IPS-20b (cell line): ENCODE data around the gene CNN1.

Experiments
- H3K27ac ChIP-seq: one replicate; pipeline ENCODE4 v1.5.1; 2013; ENCODE audit warnings: low read length
- H3K27me3 ChIP-seq: 2 replicates; pipeline ENCODE4 v1.6.1; 2013; ENCODE audit warnings: mild to moderate bottlenecking, low read length, inconsistent platforms; ENCODE audit not compliant: insufficient read depth
- H3K36me3 ChIP-seq: 2 replicates; pipeline ENCODE4 v1.6.1; 2013; ENCODE audit warnings: low read depth, mild to moderate bottlenecking, inconsistent platforms, low read length, moderate library complexity; ENCODE audit not compliant: insufficient read depth
- H3K4me1 ChIP-seq: 2 replicates; pipeline ENCODE4 v1.6.1; 2013; ENCODE audit warnings: mild to moderate bottlenecking, control low read depth, inconsistent platforms, low read length, moderate library complexity; ENCODE audit not compliant: insufficient read depth
- H3K4me3 ChIP-seq: 2 replicates; pipeline ENCODE4 v1.5.1; 2013; ENCODE audit warnings: mild to moderate bottlenecking, low read length, inconsistent platforms
- H3K9ac ChIP-seq: 2 replicates; pipeline ENCODE4 v1.6.1; 2013; ENCODE audit warnings: low read depth, mild to moderate bottlenecking, inconsistent platforms, low read length, moderate library complexity
- H3K9me3 ChIP-seq: 2 replicates; pipeline ENCODE4 v1.6.1; 2013; ENCODE audit warnings: mild to moderate bottlenecking, low read depth, low read length, inconsistent platforms; ENCODE audit not compliant: insufficient read depth

CNN1 gene

GRCh38 chr19:11505504-11506100, 33.0 kb upstream of the CNN1 start, which contains the start of gene ZNF653:
Gene ZNF653 (minus strand): TSS chr19:11505839. CDS start chr19:11505786, 53 bp downstream.
- no peaks in the 10 kb centered on the region for H3K36me3 ChIP-seq
- H3K27me3 ChIP-seq, result no peaks in the 10 kb centered on the region
- H3K9me3 ChIP-seq, result no peaks in the 10 kb centered on the region
- peak within 1 kb of the TSS; percentile 33 for H3K27ac ChIP-seq
- H3K9ac ChIP-seq, result peak within 1 kb of the TSS; percentile 90; the same call in 1 of the 2 replicates
- H3K4me3 ChIP-seq, result peak within 1 kb of the TSS; percentile 84
- no peaks in the 10 kb centered on the region; the same call in 1 of the 2 replicates for H3K4me1 ChIP-seq

- H3K4me3 ChIP-seq, result peak overlapping the region; percentile 84
Observed at GRCh38 chr19:11506101-11506555, 32.5 kb upstream of the CNN1 start.

GRCh38 chr19:11506967-11507366, 31.7 kb upstream of the CNN1 start:
- Histone ChIP-seq H3K36me3 (peaks cover 7% of the 10 kb centered on the region; the same call in 1 of the 2 replicates), H3K9ac (no peak overlapping the region), H3K27ac (no peak overlapping the region), H3K4me3 (no peak overlapping the region), H3K9me3 (no peaks in the 10 kb centered on the region), H3K4me1 (no peaks in the 10 kb centered on the region; the same call in 1 of the 2 replicates), H3K27me3 (no peaks in the 10 kb centered on the region)

More at GRCh38 chr19:11506101-11506555, 32.5 kb upstream of the CNN1 start:
- Histone ChIP-seq H3K27ac (no peak overlapping the region), H3K27me3 (no peaks in the 10 kb centered on the region), H3K36me3 (peaks cover 3% of the 10 kb centered on the region; the same call in 1 of the 2 replicates), H3K4me1 (no peaks in the 10 kb centered on the region; the same call in 1 of the 2 replicates), H3K9ac (peak overlapping the region; percentile 90; the same call in 1 of the 2 replicates), H3K9me3 (no peaks in the 10 kb centered on the region)

GRCh38 chr19:11507370-11508078, 31.1 kb upstream of the CNN1 start:
- Histone ChIP-seq H3K4me3 (no peak overlapping the region), H3K9ac (no peak overlapping the region), H3K36me3 (peaks cover 7% of the 10 kb centered on the region; the same call in 1 of the 2 replicates), H3K27ac (no peak overlapping the region), H3K4me1 (no peaks in the 10 kb centered on the region; the same call in 1 of the 2 replicates), H3K27me3 (no peaks in the 10 kb centered on the region), H3K9me3 (no peaks in the 10 kb centered on the region)

- H3K27ac ChIP-seq, result no peak overlapping the region
- H3K4me1 ChIP-seq, result no peaks in the 10 kb centered on the region
- no peaks in the 10 kb centered on the region for H3K9me3 ChIP-seq
- no peaks in the 10 kb centered on the region for H3K27me3 ChIP-seq
- H3K9ac ChIP-seq, result no peak overlapping the region
- H3K36me3 ChIP-seq, result peaks cover 15% of the 10 kb centered on the region; the same call in 1 of the 2 replicates
- H3K4me3 ChIP-seq, result no peak overlapping the region
Observed at GRCh38 chr19:11510444-11510843, 28.2 kb upstream of the CNN1 start.

GRCh38 chr19:11513946-11514345, 24.7 kb upstream of the CNN1 start:
- H3K9me3 ChIP-seq, result no peaks in the 10 kb centered on the region
- no peak overlapping the region for H3K4me3 ChIP-seq
- no peaks in the 10 kb centered on the region for H3K27me3 ChIP-seq
- peaks cover 24% of the 10 kb centered on the region; the same call in 1 of the 2 replicates for H3K36me3 ChIP-seq
- no peaks in the 10 kb centered on the region for H3K4me1 ChIP-seq
- no peak overlapping the region for H3K9ac ChIP-seq
- H3K27ac ChIP-seq, result no peak overlapping the region

- H3K27me3 ChIP-seq, result no peaks in the 10 kb centered on the region
- H3K9ac ChIP-seq, result no peak overlapping the region
- no peak overlapping the region for H3K27ac ChIP-seq
- no peaks in the 10 kb centered on the region for H3K9me3 ChIP-seq
- H3K4me3 ChIP-seq, result no peak overlapping the region
- H3K36me3 ChIP-seq, result peaks cover 9% of the 10 kb centered on the region; the same call in 1 of the 2 replicates
- H3K4me1 ChIP-seq, result no peaks in the 10 kb centered on the region
Observed at GRCh38 chr19:11519138-11519537, 19.5 kb upstream of the CNN1 start.

GRCh38 chr19:11528551-11529341, 9.9 kb upstream of the CNN1 start, which contains the start of gene ECSIT:
Gene ECSIT (minus strand): TSS chr19:11529134. CDS start chr19:11519170, 9,964 bp downstream.
- no peaks in the 10 kb centered on the region for H3K9me3 ChIP-seq
- H3K36me3 ChIP-seq, result no peaks in the 10 kb centered on the region
- peak within 1 kb of the TSS; percentile 84 for H3K9ac ChIP-seq
- H3K27ac ChIP-seq, result no peak within 1 kb of the TSS
- no peaks in the 10 kb centered on the region for H3K4me1 ChIP-seq
- no peaks in the 10 kb centered on the region for H3K27me3 ChIP-seq
- H3K4me3 ChIP-seq, result peak within 1 kb of the TSS; percentile 90

GRCh38 chr19:11530432-11530831, 8.2 kb upstream of the CNN1 start:
- Histone ChIP-seq H3K27me3 (peaks cover 12% of the 10 kb centered on the region), H3K27ac (no peak overlapping the region), H3K9ac (no peak overlapping the region), H3K36me3 (no peaks in the 10 kb centered on the region), H3K4me1 (no peaks in the 10 kb centered on the region), H3K4me3 (no peak overlapping the region), H3K9me3 (no peaks in the 10 kb centered on the region)

GRCh38 chr19:11534538-11534937, 4.1 kb upstream of the CNN1 start:
- H3K27me3 ChIP-seq, result peaks cover 12% of the 10 kb centered on the region
- no peak overlapping the region for H3K4me3 ChIP-seq
- no peaks in the 10 kb centered on the region for H3K9me3 ChIP-seq
- H3K36me3 ChIP-seq, result no peaks in the 10 kb centered on the region
- H3K4me1 ChIP-seq, result peaks cover 12% of the 10 kb centered on the region
- H3K27ac ChIP-seq, result no peak overlapping the region
- H3K9ac ChIP-seq, result no peak overlapping the region

- H3K9ac ChIP-seq, result no peak overlapping the region
- no peaks in the 10 kb centered on the region for H3K9me3 ChIP-seq
- H3K36me3 ChIP-seq, result no peaks in the 10 kb centered on the region
- no peak overlapping the region for H3K27ac ChIP-seq
- peaks cover 12% of the 10 kb centered on the region for H3K27me3 ChIP-seq
- H3K4me3 ChIP-seq, result no peak overlapping the region
- H3K4me1 ChIP-seq, result peaks cover 13% of the 10 kb centered on the region
Observed at GRCh38 chr19:11534948-11535347, 3.7 kb upstream of the CNN1 start.
